Measurements from ENCODE around the gene OSBPL1A. TPM values are rescaled to one million over a fixed set of nuclear protein-coding genes. Genes with fewer than 3 reads are reported as not detected.

Gene OSBPL1A
- total and polyA plus RNA-seq, 12 donors, result 18.7 to 116 (median 60.0) TPM

DNA sequence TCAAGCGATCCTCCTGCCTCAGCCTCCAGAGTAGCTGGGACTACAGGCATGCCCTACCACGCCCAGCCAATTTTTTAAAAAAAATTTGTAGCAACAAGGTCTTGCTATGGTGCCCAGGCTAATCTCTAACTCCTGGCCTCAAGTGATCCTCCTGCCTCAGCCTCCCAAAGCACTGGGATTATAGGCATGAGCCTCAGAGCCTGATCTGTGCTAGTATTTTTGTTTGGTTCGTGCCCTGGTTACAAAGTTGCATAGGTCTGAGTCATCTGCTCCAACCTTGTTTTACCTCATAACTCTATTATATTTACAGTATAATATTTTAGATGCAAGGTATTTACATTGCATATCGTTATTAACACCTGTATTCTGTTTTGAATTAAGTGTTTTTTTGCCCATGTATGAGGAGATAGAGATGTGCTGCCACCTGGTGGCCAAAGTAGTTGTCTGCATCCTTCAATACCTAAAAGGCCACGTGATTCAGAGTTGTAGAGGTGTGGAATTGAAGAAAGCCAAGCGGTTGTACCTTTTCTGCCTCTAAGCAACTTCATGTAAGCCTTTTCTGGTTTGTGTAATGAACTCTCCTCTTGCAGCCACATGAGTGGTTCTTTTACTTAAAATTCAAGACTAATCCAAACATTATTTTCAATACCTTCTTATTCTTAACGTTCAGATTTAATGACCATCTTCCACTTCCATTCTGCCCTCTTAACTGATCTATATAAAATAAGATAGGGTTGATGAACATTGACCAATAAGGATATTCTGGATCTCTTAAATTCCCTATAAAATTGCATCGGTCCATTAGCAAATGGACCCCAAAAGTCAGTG, 278.7 kb downstream of the OSBPL1A start:
- no peaks in the 10 kb centered on the region for H3K27me3 ChIP-seq
- H3K4me3 ChIP-seq, result no peak overlapping the region
- no peak for TF ChIP-seq POLR2A (IDR thresholded peaks at IDR 0.05)
- TF ChIP-seq, protein P1, sequence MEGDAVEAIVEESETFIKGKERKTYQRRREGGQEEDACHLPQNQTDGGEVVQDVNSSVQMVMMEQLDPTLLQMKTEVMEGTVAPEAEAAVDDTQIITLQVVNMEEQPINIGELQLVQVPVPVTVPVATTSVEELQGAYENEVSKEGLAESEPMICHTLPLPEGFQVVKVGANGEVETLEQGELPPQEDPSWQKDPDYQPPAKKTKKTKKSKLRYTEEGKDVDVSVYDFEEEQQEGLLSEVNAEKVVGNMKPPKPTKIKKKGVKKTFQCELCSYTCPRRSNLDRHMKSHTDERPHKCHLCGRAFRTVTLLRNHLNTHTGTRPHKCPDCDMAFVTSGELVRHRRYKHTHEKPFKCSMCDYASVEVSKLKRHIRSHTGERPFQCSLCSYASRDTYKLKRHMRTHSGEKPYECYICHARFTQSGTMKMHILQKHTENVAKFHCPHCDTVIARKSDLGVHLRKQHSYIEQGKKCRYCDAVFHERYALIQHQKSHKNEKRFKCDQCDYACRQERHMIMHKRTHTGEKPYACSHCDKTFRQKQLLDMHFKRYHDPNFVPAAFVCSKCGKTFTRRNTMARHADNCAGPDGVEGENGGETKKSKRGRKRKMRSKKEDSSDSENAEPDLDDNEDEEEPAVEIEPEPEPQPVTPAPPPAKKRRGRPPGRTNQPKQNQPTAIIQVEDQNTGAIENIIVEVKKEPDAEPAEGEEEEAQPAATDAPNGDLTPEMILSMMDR (IDR thresholded peaks at IDR 0.05), result peak; percentile 88 to 98 (median 94)
- intact Hi-C loops (cut with DNase I), result loop anchor here in 1 of 2 donors (5.0 to 10.0 kb wide), 2 partner anchors 102 to 304 kb away; no protein-coding TSS in a partner anchor
- H3K36me3 ChIP-seq (replicated peaks in 1 of 2), result peaks cover 0 to 3% of the 10 kb centered on the region in 2 donors
- no peak overlapping the region for H3K27ac ChIP-seq
- H3K4me1 ChIP-seq (replicated peaks in 1 of 2), result peaks cover 19 to 24% of the 10 kb centered on the region in 2 donors
- no peaks in the 10 kb centered on the region for H3K9me3 ChIP-seq (replicated peaks in 1 of 3)
- WGBS, 4 donors, result 60 to 63% (median 62%) methylated on average over 8 of the region's 8 CpGs
- DNase-seq, result peak; percentile 51 to 93 (median 80)

- WGBS, 4 donors, result 46 to 64% (median 63%) methylated on average over 2 of the region's 2 CpGs
- intact Hi-C loops (cut with DNase I), result loop anchor here in 1 of 2 donors (5.0 to 10.0 kb wide), 2 partner anchors 98 to 301 kb away; no protein-coding TSS in a partner anchor
- TF ChIP-seq POLR2A (IDR thresholded peaks at IDR 0.05), result no peak
- TF ChIP-seq, protein P1 (IDR thresholded peaks at IDR 0.05), result no peak
- no peak for DNase-seq
- H3K9me3 ChIP-seq (replicated peaks in 1 of 3), result no peaks in the 10 kb centered on the region
- no peaks in the 10 kb centered on the region for H3K27me3 ChIP-seq
- H3K36me3 ChIP-seq (replicated peaks in 1 of 2), result peaks cover 0 to under 1% of the 10 kb centered on the region in 2 donors
- no peak overlapping the region for H3K4me3 ChIP-seq
- peak overlapping the region; percentile 38 to 90 (median 80) for H3K27ac ChIP-seq
- peaks cover 36 to 38% of the 10 kb centered on the region in 2 donors for H3K4me1 ChIP-seq (replicated peaks in 1 of 2)
Measured at GRCh38 chr18:24115628-24116027, 282.0 kb downstream of the OSBPL1A start.

GRCh38 chr18:24114924-24115549, 282.6 kb downstream of the OSBPL1A start:
- peaks cover 36 to 38% of the 10 kb centered on the region in 2 donors for H3K4me1 ChIP-seq (replicated peaks in 1 of 2)
- H3K36me3 ChIP-seq (replicated peaks in 1 of 2), result no peaks in the 10 kb centered on the region
- 38 to 52% (median 47%) methylated on average over 4 of the region's 4 CpGs for WGBS, 4 donors
- TF ChIP-seq, protein P1 (IDR thresholded peaks at IDR 0.05), result no peak
- TF ChIP-seq POLR2A (IDR thresholded peaks at IDR 0.05), result peak in 1 of 2 donors; percentile 7
- H3K9me3 ChIP-seq (replicated peaks in 1 of 3), result no peaks in the 10 kb centered on the region
- no peak overlapping the region for H3K4me3 ChIP-seq
- H3K27me3 ChIP-seq, result no peaks in the 10 kb centered on the region
- intact Hi-C loops (cut with DNase I), result loop anchor here in 1 of 2 donors (5.0 to 10.0 kb wide), 2 partner anchors 98 to 300 kb away; no protein-coding TSS in a partner anchor
- DNase-seq, result peak in 1 of 7 donors; percentile 22
- peak overlapping the region; percentile 50 to 93 (median 86) for H3K27ac ChIP-seq
